ENCODE measurements around the gene NUTM2F.
A peak's percentile ranks its signal among the peaks of the same experiment; 100 is the strongest.
"Not testable (repeated sequence)": the region's sequence is repeated elsewhere in the genome, so short reads cannot be mapped to it uniquely, and the experiment has no call there.

Gene NUTM2F

GRCh38 chr9:94328544-94328943 is at the start of gene NUTM2F:
NUTM2F (minus strand) TSS chr9:94328644; CDS start chr9:94328623, 21 bp downstream.
- DNase-seq = not testable (repeated sequence)

- DNase-seq = not testable (repeated sequence)
Observed at GRCh38 chr9:94375197-94375596, 46.8 kb upstream of the NUTM2F start.

DNA sequence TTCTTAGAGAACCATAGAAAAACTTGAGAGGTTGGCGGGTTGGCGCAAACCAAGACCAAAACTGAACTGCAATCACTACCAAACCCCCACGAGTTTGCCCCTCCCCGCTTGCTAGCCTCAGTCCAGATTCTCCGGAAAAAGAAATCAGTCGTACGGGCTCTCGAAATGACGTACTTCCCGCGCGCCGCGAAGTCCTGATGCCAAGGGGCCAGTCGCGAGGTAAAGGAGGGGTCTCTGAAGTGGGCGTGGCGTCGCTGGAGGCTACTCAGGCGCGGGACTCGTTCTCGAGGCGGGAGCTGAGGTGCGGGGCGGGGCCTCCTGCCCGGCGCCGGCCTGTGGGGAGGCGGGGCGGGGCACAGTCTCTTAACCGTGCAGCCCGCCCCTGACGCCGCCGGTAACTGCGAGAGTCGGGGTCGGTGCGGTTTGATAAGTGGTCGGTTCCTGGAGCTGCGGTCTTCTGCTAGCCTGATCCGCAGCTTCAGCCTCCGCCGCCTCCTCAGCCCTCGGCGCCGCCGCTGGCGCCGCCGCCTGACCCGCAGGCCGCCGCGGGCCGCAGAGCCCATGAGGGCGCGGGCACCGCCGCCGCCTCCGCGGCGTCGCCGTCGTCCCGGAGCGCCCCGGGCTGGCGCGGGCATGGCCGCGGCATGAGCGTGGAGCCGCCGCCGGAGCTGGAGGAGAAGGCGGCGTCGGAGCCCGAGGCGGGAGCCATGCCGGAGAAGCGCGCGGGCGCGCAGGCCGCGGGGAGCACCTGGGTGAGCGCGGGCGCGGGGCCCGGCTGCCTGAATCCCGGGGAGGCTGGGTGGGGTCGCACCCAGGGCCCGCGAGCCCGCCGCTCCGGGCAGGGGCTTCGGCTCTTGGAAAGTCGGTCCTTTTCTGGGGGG is 46.0 kb upstream of the NUTM2F start:
- peak; percentile 77 for DNase-seq

DNA sequence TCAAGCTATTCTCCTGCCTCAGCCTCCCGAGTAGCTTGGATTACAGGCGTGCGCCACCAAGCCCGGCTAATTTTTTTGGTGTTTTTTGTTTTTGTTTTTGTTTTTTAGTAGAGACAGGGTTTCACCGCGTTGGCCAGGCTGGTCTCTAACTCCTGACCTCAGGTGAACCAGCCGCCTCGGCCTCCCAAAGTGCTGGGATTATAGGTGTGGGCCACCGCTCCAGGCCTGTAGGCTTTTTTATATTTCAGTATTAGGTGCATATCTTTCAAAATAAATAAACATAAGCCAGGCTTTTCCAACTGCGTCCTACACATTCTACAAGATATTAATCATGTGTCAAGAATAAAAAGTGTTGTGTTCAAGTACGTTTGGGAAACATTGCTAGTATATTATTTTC is 45.3 kb upstream of the NUTM2F start:
- not testable (repeated sequence) for DNase-seq

- not testable (repeated sequence) for DNase-seq
Observed at GRCh38 chr9:94370266-94370665, 41.8 kb upstream of the NUTM2F start.

DNA sequence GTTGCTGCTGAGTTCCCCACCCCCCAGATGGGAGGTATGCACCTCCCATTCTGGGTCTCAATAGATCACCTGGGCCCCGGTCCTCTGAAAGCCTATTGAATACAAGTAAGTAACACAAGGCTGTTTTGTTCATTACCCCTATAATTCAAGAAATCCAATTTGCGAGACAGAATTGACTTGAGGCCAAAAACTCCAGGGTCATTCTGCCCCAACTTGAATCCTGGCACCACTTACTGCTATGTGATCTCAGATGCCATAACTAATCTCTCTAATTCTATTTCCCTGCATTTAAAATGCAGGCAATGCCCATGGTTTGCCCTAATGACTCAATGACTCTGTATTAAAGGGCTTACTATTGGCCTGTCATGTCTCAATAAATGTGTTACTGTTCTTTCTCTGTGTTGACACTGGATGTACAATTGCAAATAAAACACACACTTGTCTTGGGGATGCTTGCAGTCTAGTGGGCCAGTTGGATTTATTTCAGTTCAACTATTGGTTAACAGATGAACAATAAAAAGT is 35.7 kb upstream of the NUTM2F start:
- DNase-seq = not testable (repeated sequence)

- not testable (repeated sequence) for DNase-seq
Observed at GRCh38 chr9:94357158-94357557, 28.7 kb upstream of the NUTM2F start.

GRCh38 chr9:94351901-94352723 is 23.7 kb upstream of the NUTM2F start:
- not testable (repeated sequence) for DNase-seq

GRCh38 chr9:94348754-94349153 is 20.3 kb upstream of the NUTM2F start:
- DNase-seq = not testable (repeated sequence)

GRCh38 chr9:94347451-94347850 is 19.0 kb upstream of the NUTM2F start:
- DNase-seq = not testable (repeated sequence)

DNA sequence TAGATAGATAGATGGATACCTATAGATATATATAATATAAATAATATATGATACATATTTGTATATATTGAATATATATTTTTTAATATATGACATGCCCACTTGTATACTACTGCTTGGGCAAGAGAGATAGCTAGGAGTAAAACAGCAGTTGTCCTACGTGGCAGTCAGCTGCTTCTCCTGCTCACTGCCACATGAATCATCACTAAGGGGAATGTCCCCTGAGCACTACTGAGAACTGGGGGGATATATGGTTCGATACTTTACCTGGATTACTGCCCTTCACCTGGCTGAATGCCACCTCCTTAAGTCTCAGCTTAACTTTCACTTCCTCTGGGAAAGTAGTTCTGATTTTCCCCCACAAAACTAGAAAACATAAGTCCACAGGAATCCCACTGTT is 13.3 kb upstream of the NUTM2F start:
- DNase-seq = not testable (repeated sequence)

DNA sequence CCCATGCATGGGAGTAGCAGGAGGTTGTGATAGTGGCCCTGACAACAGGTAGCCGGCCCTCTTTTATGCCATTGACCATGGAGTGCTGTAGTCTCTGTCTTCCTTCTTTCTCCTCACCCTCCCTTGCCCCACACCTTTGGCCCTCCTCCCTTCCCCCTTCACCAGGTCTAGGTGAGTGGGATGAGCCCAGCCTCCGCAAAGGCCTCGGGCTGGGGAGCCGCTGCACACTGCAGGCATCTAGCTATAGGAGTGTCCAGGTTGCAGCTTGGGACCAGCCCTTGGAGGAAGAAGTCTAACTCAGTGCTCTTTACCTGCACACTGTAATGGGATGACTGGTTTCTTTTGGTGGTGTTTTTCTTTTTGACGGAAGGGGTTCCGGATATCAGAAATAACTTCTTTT is 12.3 kb upstream of the NUTM2F start:
- DNase-seq = not testable (repeated sequence)

- not testable (repeated sequence) for DNase-seq
Observed at GRCh38 chr9:94339657-94340056, 11.2 kb upstream of the NUTM2F start.

GRCh38 chr9:94338723-94339122 is 10.3 kb upstream of the NUTM2F start:
- not testable (repeated sequence) for DNase-seq

DNA sequence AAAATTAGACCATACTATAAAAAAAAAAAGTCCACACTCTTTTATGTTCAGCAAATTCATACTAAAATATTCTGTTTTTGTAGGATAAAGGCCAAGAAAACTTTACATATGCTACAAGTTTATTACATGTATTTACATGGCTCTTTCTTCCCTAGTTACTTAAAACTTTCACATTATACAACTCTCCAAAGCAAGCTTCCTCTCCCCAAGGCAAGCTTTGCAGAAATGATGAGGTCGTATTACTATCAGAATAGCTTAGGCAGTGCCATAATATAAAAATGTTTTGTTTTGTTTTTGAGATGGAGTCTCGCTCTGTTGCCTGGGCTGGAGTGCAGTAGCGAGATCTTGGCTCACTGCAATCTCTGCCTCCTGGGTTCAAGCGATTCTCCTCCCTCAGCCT is 8.0 kb upstream of the NUTM2F start:
- not testable (repeated sequence) for DNase-seq

DNA sequence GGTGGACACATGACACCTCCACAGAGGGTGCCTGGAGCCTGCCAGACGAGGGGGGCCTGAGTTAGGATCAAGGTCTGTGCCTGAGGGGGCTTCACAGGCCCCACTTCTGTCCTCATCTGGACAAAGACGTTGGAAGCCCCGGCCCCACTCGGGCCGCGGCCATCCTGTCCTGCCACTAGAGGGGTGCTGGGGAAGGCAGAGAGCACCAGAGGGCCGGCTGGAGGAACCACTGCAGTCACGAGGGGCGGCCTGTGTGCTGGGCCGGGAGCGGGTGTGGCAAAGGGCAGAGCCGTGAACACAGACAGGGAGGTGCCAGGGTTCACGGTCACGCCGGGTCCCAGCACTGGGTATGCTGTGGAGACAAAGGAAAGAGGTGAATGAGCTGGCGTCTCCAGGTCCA is 2.9 kb downstream of the NUTM2F start:
- DNase-seq = not testable (repeated sequence)

DNA sequence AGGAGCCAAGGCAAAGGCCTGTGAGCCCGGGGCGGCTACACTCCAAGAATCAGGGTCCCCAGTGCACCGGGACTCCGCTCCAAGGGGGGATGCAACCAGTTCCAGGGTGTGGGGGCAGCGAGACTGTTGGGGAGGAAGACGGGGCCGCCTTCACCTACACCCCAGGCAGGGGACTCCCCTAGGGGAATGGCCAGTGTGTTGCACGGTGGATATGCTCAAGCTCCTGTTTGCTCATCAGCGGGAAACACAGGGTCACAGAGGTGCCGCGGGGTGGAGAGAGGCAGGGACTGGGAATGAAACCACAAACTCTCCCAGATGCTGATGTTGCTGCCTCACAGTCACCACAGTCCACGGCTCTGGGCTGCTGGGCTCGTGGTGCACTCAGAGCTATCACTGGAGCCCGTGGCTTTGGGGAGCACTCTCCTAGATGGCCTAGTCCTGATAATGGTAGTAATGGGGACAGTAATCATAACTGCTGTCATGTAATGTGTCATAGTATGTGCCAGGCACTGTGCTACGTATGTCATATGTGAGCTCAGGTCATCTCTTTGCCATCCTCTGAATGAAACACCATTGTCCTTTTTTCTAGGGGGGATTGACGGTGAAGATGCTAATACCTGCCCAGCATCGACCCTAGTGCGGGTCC is 5.2 kb downstream of the NUTM2F start:
- DNase-seq = not testable (repeated sequence)

GRCh38 chr9:94322342-94322940 is 6.0 kb downstream of the NUTM2F start:
- DNase-seq = not testable (repeated sequence)

- not testable (repeated sequence) for DNase-seq
Observed at GRCh38 chr9:94317949-94318657, 10.3 kb downstream of the NUTM2F start.

DNA sequence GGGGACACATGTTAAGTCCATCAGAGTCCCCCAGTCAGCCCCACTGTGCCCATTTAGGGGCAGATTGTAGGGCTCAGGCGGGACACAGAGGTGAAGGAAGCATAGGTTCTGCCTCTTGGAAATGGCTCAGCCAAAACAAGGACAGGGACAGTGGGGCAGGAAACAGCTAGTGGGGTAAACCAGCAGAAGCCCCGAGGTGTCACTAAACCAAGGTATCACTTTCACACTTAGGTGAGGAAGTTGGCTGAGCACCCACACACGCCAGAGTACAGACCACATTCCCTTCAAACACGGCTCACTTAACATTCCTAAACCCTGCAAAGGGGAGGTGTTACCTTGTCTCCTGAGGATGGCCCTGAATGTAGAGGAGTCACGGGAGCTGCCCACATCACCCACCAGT is 12.2 kb downstream of the NUTM2F start:
- DNase-seq = not testable (repeated sequence)
